CD4-positive, alpha-beta T cell treated with Interleukin-2 at 100 ng/mL for 4 hours (primary cell): ENCODE results near the gene GRIK2.

Experiments used
- DNase-seq: peaks from one replicate; pipeline ENCODE4 v3.0.0-alpha.2; 2020; ENCODE audit warnings: low spot score

GRIK2 gene

DNA sequence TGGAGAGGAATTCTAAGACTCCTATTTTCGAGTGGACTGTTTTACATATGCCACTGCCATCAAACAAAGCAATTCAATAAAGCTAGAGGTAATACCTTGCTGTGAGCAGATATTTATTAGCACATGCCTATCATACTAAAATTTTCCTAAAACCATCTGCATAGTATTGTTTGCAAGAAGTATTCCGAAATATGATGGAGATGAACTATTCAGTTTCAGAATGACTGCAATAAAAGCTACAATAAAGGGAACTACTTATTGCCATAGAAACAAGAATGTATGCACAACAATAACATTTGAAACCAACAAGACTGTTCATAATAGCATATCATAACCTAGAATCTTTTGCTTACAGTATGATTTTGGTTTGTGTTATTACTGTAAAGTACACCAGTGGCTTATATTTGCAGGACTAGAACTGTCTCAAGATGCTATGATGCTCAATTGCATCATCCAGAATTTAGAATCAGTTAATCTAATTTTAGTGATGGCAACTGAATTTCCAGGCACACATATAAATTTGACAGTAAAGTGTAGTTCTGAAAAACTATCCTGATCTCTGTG, 144.3 kb downstream of the GRIK2 start:
- no peak for DNase-seq

- no peak for DNase-seq
Measured at GRCh38 chr6:101539510-101540245, 146.2 kb downstream of the GRIK2 start.

DNA sequence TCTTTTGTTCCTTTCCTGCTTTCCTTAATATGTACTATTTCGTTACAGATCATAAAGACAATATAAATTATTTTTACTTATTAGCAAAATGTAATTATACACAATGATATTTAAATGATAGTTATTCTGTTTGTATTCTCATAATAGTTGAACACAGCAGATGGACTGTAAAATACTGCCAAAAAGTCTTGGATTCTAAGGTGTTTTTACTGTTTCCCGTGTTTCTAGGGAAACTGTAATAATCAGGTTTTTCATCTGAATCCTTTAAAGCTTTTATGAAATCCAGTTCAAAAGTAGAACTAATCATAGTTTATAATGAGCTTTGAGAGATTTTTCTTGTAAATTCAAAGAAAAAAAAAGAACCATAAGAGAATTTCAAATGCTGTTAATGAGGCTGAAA, 148.4 kb downstream of the GRIK2 start:
- DNase-seq: no peak

- DNase-seq: no peak
Measured at GRCh38 chr6:101543796-101544195, 150.3 kb downstream of the GRIK2 start.

DNA sequence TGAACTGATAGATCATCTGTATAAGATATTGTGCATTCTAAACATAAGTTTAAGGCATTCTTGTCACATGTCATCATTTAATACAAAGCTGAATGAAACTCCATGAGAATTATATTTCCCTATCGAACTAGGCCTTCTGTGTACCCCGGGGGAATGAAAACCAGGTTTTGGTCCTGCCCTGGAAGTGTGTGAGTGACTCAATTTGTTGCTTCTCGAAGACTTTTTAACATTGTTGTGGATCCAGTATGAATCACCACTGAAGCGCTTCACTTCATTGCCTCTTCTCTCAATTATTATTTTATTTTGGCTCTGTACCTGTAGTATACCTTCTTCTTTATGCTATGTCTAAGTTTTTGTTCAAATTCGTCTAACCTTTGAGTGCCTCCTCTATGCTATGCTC, 150.8 kb downstream of the GRIK2 start:
- no peak for DNase-seq

DNA sequence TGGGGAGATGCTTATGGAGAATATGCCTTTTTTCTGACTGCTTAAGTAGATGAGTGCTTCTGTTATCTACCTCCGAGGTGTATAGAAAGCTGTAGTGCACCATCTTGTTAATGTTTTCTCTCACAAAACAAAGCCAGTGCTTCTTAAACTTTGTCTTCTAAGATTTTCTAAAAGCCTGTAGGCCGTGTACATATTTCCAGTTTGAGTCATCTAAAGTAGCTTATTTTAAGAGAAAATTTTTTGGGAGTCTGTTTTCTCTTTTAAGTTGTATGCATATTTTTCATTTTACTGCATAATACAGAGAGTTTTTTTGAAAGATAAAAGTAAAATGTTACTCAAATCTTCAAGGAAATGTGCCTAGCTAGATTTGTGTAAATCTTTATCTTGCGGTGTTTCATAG, 151.7 kb downstream of the GRIK2 start:
- no peak for DNase-seq

DNA sequence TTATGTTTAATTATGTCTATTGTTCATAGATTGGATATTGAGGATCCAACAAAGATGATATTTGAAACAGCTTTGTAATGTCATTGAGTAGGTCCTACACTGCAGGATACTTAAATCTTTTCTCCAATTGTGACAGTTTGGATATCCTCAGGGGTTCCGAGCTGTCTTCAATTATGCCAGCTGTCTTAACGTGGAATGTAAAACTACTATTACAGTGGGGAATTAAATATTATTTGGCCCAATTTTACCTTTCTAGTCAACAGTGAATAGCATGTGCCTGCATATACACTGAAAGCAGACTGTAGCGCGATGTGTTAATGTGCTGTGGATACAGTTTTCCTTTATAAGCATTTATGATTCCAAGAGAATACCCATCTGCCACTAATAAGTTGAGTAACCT, 156.9 kb downstream of the GRIK2 start:
- no peak for DNase-seq

DNA sequence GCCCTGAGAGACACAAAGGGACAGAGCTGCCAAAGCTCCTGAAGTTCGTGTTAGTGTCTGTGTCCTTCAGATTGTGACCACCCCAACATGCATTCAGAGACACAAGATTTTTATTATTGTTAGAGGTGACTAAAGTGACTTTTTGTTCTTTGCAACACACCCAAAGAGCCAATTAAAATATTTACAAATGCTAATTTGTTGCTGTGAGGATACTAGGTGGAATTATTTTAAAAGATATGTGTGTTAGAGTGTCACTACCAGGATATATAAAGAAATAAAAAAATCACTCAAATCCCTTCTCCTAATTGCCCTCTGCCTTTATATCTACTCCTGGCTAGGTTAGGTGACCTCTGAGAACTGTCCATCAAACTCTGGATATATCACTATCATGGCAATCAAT, 160.7 kb downstream of the GRIK2 start:
- no peak for DNase-seq

GRCh38 chr6:101558712-101559111, 165.2 kb downstream of the GRIK2 start:
- no peak for DNase-seq

DNA sequence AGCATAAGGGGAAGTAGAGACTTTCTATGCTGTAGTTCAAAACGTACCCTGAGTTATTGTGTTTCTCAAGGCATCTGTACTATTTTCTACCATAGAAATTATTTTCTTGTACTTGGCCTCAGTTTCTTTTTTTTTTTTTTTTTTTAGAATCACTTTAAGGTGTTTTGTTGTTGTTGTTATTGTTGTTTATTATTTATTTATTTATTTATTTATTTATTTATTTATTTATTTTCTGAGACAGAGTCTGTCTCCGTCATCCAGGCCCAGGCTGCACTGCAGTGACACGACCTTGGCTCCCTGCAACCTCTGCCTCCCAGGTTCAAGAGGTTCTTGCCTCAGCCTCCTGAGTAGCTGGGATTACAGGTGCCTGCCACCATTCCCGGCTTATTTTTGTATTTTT, 179.1 kb downstream of the GRIK2 start:
- DNase-seq: no peak

- DNase-seq: no peak
Measured at GRCh38 chr6:101577091-101577490, 183.6 kb downstream of the GRIK2 start.

- DNase-seq: no peak
Measured at GRCh38 chr6:101578306-101578705, 184.8 kb downstream of the GRIK2 start.

DNA sequence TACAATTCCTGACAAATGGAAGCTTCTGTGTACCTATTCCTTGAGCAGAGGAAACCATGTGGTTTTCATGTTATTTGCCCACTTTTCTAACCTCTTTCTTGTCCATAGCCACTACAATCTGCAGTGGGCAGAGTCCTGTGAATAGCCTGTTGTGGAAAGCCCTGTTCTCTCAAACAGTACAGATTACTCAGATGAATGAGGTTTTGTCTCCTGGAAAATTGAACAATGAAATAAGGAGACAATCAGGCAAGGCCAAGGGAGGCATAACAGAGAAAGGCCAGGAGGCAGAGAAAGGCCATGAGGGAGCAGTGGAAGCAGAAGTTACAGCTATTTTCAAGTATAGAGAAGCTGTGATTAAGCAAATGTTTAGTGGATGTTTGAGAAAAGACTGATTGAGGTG, 189.3 kb downstream of the GRIK2 start:
- no peak for DNase-seq

DNA sequence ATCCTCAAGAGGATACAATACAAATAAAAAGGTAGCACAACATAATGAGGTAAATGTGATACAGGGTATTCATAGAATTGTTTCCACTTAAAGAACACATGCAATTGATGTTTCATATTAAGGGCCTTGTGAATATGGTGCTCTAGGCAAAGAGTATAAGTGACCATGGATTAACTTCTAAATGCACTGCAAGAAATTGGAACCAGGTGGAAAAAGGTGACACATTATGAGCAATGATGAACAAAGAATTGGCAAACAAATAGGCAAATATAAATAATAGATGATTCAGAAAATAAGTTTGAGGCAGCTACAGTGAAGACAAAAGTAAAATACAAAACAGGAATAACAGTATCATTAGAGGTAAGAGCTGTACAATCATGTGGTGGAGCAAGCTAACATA, 192.0 kb downstream of the GRIK2 start:
- no peak for DNase-seq

GRCh38 chr6:101588343-101588742, 194.8 kb downstream of the GRIK2 start:
- no peak for DNase-seq

DNA sequence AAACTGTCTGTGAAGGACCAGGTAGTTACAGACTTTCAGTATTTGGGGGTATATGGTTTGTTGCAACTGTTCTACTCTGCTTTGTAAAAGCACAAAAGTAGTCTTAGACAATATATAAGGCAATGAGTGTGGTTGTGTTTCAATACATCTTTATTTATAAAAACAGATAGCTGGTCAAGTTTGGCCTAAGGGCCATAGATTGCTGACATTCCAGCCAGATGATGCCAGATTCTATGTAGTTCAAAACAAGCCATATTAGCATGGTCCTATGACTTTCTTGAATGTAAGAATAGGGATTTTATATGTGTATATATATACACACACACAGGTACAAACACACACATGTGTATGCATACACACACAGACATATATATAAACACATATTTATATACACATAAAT, 201.8 kb downstream of the GRIK2 start:
- no peak for DNase-seq

GRCh38 chr6:101597693-101598092, 204.2 kb downstream of the GRIK2 start:
- DNase-seq: no peak

DNA sequence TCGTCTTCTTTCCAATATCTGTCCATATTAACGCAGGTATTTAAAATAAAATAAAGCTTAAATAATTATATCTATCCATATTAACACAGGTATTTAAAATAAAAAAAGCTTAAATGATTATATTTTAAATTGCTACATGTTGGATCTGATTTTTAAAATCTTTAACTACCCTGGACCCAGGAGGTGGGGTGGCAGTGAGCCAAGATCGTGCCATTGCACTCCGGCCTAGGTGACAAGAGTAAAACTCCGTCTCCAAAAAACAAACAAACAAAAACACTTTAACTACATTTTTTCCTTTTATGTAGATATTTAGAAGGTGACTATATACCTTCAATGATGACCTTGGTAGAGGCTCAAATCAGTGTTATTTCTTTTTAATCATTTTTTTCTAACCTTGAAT, 211.9 kb downstream of the GRIK2 start:
- DNase-seq: no peak

GRCh38 chr6:101605874-101606273, 212.4 kb downstream of the GRIK2 start:
- no peak for DNase-seq

GRCh38 chr6:101607111-101607690, 213.7 kb downstream of the GRIK2 start:
- DNase-seq: no peak

- no peak for DNase-seq
Measured at GRCh38 chr6:101608703-101609102, 215.2 kb downstream of the GRIK2 start.

DNA sequence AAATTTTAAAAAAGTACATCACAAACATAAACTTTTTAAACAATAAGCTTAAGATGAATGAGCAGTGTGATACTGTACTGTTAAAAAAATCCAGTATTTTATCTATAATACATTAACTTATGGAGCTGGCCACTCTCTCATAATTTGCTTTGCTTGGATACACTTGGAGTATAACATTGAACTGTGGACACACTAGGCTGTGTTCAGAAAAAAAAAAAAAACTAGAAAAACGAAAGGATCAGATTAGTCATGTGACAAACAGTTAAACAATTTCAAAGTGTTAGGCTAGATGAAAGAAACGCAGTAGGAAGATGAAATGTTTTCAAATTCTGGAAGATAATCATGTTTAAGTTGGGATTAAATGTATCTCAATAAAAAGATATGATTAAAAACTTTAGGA, 220.0 kb downstream of the GRIK2 start:
- DNase-seq: no peak

- no peak for DNase-seq
Measured at GRCh38 chr6:101614774-101615173, 221.3 kb downstream of the GRIK2 start.

DNA sequence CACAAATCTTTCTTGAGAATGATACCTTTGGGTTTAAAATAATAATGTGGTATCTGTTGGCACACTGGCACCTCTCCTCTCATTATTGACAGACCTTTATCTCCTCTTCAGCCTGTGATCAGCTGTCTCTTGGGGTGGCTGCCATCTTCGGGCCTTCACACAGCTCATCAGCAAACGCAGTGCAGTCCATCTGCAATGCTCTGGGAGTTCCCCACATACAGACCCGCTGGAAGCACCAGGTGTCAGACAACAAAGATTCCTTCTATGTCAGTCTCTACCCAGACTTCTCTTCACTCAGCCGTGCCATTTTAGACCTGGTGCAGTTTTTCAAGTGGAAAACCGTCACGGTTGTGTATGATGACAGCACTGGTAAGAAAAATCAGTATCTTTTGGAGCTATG, 232.8 kb downstream of the GRIK2 start:
- DNase-seq: no peak
